ENCODE results near the gene DSC1.

The DSC1 gene

DNA sequence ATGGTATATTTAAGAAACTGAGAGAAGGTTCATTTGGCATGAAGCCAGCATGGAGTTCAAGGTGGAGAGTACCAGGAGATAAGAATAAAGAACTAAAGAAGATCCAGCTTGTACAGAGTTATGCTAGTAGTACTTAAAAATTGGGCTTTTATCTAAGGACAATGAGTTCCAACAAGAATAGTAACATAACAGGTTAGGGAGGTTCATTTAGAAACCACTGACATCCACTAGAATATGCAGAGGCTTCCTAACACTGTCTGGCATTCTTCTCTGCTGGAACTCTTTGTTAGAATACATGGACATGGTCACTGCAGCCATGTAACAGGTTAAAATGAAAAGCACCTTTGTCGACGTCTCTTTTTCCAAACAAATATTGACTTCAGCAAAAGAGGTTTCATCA is 42.6 kb upstream of the DSC1 start:
- Histone ChIP-seq H3K27ac (no peak overlapping the region), H3K36me3 (no peaks in the 10 kb centered on the region), H3K4me3 (ENCODE audit: low read depth, low read length) (no peak overlapping the region), H3K27me3 (ENCODE audit: insufficient read depth, low read depth, severe bottlenecking) (no peaks in the 10 kb centered on the region), H3K9me3 (ENCODE audit: severe bottlenecking) (no peaks in the 10 kb centered on the region)
- TF ChIP-seq, protein P1, sequence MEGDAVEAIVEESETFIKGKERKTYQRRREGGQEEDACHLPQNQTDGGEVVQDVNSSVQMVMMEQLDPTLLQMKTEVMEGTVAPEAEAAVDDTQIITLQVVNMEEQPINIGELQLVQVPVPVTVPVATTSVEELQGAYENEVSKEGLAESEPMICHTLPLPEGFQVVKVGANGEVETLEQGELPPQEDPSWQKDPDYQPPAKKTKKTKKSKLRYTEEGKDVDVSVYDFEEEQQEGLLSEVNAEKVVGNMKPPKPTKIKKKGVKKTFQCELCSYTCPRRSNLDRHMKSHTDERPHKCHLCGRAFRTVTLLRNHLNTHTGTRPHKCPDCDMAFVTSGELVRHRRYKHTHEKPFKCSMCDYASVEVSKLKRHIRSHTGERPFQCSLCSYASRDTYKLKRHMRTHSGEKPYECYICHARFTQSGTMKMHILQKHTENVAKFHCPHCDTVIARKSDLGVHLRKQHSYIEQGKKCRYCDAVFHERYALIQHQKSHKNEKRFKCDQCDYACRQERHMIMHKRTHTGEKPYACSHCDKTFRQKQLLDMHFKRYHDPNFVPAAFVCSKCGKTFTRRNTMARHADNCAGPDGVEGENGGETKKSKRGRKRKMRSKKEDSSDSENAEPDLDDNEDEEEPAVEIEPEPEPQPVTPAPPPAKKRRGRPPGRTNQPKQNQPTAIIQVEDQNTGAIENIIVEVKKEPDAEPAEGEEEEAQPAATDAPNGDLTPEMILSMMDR (IDR thresholded peaks at IDR 0.05; ENCODE audit: low read depth, low read length): no peak
- DNase-seq: no peak

GRCh38 chr18:31204833-31205232 is 42.2 kb upstream of the DSC1 start:
- no peaks in the 10 kb centered on the region for H3K36me3 ChIP-seq
- H3K4me3 ChIP-seq (ENCODE audit: low read depth, low read length): no peak overlapping the region
- no peaks in the 10 kb centered on the region for H3K27me3 ChIP-seq (ENCODE audit: insufficient read depth, low read depth, severe bottlenecking)
- H3K27ac ChIP-seq: no peak overlapping the region
- DNase-seq: no peak
- TF ChIP-seq, protein P1 (IDR thresholded peaks at IDR 0.05; ENCODE audit: low read depth, low read length): no peak
- no peaks in the 10 kb centered on the region for H3K9me3 ChIP-seq (ENCODE audit: severe bottlenecking)

DNA sequence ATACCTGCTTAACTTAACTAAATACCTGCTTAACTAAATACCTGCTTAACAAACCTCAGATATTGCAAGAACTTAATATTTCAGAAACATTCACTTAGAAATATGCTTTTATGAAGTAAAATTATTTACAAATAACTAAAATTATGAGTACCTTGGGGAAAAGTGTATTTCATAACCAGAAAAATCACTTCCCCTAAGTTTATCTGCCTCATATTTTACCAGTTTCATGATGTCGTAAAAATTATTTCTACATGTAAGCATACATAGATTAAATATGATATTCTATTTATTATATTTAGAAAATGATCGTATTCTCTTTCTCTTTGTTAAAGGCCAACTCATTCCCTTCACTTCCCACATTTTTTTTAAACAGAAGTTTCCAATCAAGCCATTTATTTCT is 41.5 kb upstream of the DSC1 start:
- H3K9me3 ChIP-seq (ENCODE audit: severe bottlenecking): no peaks in the 10 kb centered on the region
- TF ChIP-seq, protein P1 (IDR thresholded peaks at IDR 0.05; ENCODE audit: low read depth, low read length): no peak
- H3K27me3 ChIP-seq (ENCODE audit: insufficient read depth, low read depth, severe bottlenecking): no peaks in the 10 kb centered on the region
- no peak overlapping the region for H3K27ac ChIP-seq
- no peak for DNase-seq
- no peaks in the 10 kb centered on the region for H3K36me3 ChIP-seq
- H3K4me3 ChIP-seq (ENCODE audit: low read depth, low read length): no peak overlapping the region

DNA sequence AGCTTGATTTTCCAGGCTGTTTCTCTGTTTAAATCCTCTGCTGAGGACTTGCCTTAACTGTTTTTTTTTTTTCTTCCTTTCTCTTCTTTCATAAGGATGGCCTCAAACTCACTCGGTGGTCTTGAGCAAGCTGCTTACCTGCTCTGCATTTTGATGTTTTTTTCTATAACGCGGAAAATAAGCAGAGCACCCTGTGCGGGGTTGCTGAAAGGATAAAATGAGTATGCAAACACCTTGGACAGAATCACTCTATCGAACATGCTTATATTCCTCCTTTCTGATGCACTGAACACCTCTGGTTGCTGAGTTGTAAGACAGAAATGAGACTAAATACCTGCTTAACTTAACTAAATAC is 41.1 kb upstream of the DSC1 start:
- Histone ChIP-seq H3K36me3 (no peaks in the 10 kb centered on the region), H3K27me3 (ENCODE audit: insufficient read depth, low read depth, severe bottlenecking) (no peaks in the 10 kb centered on the region), H3K9me3 (ENCODE audit: severe bottlenecking) (no peaks in the 10 kb centered on the region), H3K4me3 (ENCODE audit: low read depth, low read length) (no peak overlapping the region), H3K27ac (no peak overlapping the region)
- TF ChIP-seq, protein P1 (IDR thresholded peaks at IDR 0.05; ENCODE audit: low read depth, low read length): no peak
- no peak for DNase-seq

DNA sequence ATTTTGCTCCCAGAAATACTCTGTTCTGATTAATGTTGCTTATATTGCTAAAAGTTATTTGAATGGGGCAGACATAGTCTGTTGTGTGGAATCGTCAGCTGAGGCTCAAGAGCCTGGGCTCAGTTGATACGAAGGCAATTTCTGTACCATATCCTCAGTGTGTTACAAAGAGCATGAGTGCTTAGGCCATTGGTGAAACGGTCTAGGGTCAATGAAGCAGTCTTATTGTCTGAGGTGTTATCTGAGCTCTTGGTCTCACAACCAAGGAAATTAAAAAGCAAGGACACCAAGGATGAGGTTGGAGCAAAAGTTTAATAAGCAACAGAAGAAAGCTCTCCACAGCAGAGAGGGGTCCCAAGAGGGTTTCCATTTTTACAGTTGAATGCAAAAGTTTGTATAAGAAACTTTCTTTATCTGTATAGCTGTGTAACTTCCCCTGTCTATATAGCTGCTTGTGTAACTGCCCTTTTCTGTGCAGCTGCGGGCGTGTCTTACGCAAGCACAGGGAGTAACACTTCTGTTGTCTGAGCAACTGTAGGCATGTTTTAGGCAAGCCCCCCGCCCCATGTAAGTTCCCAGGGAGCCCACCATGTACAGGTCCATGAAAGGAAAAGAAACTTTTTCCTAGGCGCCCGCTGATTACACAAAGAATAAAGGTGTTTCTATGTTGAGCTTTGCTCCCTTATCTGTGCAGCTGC is 40.6 kb upstream of the DSC1 start:
- no peak overlapping the region for H3K27ac ChIP-seq
- no peak overlapping the region for H3K4me3 ChIP-seq (ENCODE audit: low read depth, low read length)
- no peaks in the 10 kb centered on the region for H3K36me3 ChIP-seq
- TF ChIP-seq, protein P1 (IDR thresholded peaks at IDR 0.05; ENCODE audit: low read depth, low read length): no peak
- no peaks in the 10 kb centered on the region for H3K27me3 ChIP-seq (ENCODE audit: insufficient read depth, low read depth, severe bottlenecking)
- H3K9me3 ChIP-seq (ENCODE audit: severe bottlenecking): no peaks in the 10 kb centered on the region
- no peak for DNase-seq

GRCh38 chr18:31199190-31199769 is 36.6 kb upstream of the DSC1 start:
- Histone ChIP-seq H3K27me3 (ENCODE audit: insufficient read depth, low read depth, severe bottlenecking) (no peaks in the 10 kb centered on the region), H3K9me3 (ENCODE audit: severe bottlenecking) (no peaks in the 10 kb centered on the region), H3K36me3 (no peaks in the 10 kb centered on the region), H3K27ac (no peak overlapping the region), H3K4me3 (ENCODE audit: low read depth, low read length) (no peak overlapping the region)
- no peak for DNase-seq
- TF ChIP-seq, protein P1 (IDR thresholded peaks at IDR 0.05; ENCODE audit: low read depth, low read length): no peak

Data from WERI-Rb-1 (cell line).